HFFc6 (cell line): Measurements from ENCODE around the gene MAGEB17. TPM values are rescaled to one million over a fixed set of nuclear protein-coding genes. Genes with fewer than 3 reads are reported as not detected.

Experiments
- DNase-seq: peaks from one replicate; pipeline ENCODE4 v3.0.0-alpha.2; 2018
- H3K27ac Mint-ChIP-seq: 2 replicates; pipeline ENCODE4 v1.8.0; 2020; ENCODE audit warnings: mild to moderate bottlenecking, mixed read lengths
- H3K27me3 Mint-ChIP-seq: 2 replicates; pipeline ENCODE4 v1.8.0; 2021; ENCODE audit warnings: mild to moderate bottlenecking, moderate library complexity, mixed read lengths; ENCODE audit not compliant: insufficient read depth
- H3K36me3 Mint-ChIP-seq: 2 replicates; pipeline ENCODE4 v1.8.0; 2021; ENCODE audit warnings: low read depth, mixed read lengths
- H3K4me1 Mint-ChIP-seq: 2 replicates; pipeline ENCODE4 v1.8.0; 2020; ENCODE audit warnings: low read depth, mixed read lengths
- H3K4me3 Mint-ChIP-seq: 2 replicates; pipeline ENCODE4 v1.8.0; 2020; ENCODE audit warnings: mild to moderate bottlenecking, moderate library complexity, mixed read lengths
- H3K9me3 Mint-ChIP-seq: 2 replicates; pipeline ENCODE4 v1.8.0; 2020; ENCODE audit warnings: mild to moderate bottlenecking, mixed read lengths
- total RNA-seq, 6 experiments: library from RNA; stranded (reverse); fragmentation: NEBNext Ultra II Directional; extraction: Animal tissue kit (Norgen Biotek cat#: 25700); gene quantifications; 2 replicates in 1 of 6; 3 replicates in 5 of 6; pipeline ENCODE4 v1.2.3, GENCODE V29; 2021
- TF ChIP-seq, protein P1 (sequence below): fragments of 200-600 bp; sonication (generic); IDR thresholded peaks from 2 replicates; pipeline ENCODE4 v1.5.0; 2021; ENCODE audit warnings: antibody characterized with exemption, mild to moderate bottlenecking

MAGEB17 gene
- total RNA-seq, 6 experiments from 2014 or later: not detected

DNA sequence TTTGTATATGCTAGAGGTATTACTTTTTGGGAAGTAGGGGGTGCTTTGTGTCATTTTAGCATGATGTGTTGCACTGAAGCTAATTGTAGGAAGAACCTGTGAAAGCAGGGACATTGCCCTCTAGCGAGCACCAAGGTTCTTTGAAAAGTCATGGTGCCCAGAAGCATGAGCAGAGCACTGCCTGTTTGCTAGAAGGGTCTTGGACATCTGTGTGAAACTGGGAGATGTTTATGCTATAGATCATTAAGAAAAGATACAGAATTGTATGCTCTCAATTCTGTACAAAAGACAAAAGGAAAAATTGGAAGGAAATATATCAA, 29.2 kb upstream of the MAGEB17 start:
- no peak for DNase-seq
- TF ChIP-seq, protein P1, sequence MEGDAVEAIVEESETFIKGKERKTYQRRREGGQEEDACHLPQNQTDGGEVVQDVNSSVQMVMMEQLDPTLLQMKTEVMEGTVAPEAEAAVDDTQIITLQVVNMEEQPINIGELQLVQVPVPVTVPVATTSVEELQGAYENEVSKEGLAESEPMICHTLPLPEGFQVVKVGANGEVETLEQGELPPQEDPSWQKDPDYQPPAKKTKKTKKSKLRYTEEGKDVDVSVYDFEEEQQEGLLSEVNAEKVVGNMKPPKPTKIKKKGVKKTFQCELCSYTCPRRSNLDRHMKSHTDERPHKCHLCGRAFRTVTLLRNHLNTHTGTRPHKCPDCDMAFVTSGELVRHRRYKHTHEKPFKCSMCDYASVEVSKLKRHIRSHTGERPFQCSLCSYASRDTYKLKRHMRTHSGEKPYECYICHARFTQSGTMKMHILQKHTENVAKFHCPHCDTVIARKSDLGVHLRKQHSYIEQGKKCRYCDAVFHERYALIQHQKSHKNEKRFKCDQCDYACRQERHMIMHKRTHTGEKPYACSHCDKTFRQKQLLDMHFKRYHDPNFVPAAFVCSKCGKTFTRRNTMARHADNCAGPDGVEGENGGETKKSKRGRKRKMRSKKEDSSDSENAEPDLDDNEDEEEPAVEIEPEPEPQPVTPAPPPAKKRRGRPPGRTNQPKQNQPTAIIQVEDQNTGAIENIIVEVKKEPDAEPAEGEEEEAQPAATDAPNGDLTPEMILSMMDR: no peak
- no peaks in the 10 kb centered on the region for H3K9me3 Mint-ChIP-seq
- H3K27me3 Mint-ChIP-seq: no peaks in the 10 kb centered on the region
- no peaks in the 10 kb centered on the region for H3K4me1 Mint-ChIP-seq
- no peak overlapping the region for H3K27ac Mint-ChIP-seq
- H3K4me3 Mint-ChIP-seq: no peak overlapping the region
- H3K36me3 Mint-ChIP-seq: no peaks in the 10 kb centered on the region

- Mint-ChIP-seq H3K27ac (no peak overlapping the region), H3K27me3 (no peaks in the 10 kb centered on the region), H3K4me3 (no peak overlapping the region), H3K36me3 (no peaks in the 10 kb centered on the region), H3K9me3 (no peaks in the 10 kb centered on the region; the same call in 1 of the 2 replicates), H3K4me1 (peaks cover 7% of the 10 kb centered on the region; the same call in 1 of the 2 replicates)
- DNase-seq: no peak
- TF ChIP-seq, protein P1: no peak
These were observed 26.8 kb upstream of the MAGEB17 start for GRCh38 chrX:16140448-16140847.

DNA sequence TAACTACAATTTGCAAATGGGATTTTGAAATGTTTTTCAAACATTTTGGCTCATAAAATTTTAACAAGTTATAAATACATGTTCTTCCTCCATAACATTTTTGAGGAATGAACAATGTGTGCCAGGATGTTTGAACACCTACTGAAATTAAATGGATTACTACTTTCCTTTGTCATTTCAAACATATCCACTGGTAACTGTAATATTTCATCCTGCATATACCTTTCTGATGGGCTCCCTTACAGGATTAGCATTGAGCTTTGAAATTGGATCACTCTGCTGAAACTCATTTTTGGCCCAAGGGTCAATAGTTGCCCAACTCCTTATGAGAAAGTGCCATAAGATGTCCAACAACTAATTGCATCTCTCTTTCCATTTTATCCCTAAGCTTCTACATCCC, 26.3 kb upstream of the MAGEB17 start:
- no peak overlapping the region for H3K4me3 Mint-ChIP-seq
- no peaks in the 10 kb centered on the region for H3K27me3 Mint-ChIP-seq
- no peaks in the 10 kb centered on the region; the same call in 1 of the 2 replicates for H3K9me3 Mint-ChIP-seq
- no peak for DNase-seq
- H3K27ac Mint-ChIP-seq: no peak overlapping the region
- H3K4me1 Mint-ChIP-seq: peaks cover 7% of the 10 kb centered on the region; the same call in 1 of the 2 replicates
- no peaks in the 10 kb centered on the region for H3K36me3 Mint-ChIP-seq
- TF ChIP-seq, protein P1: no peak

DNA sequence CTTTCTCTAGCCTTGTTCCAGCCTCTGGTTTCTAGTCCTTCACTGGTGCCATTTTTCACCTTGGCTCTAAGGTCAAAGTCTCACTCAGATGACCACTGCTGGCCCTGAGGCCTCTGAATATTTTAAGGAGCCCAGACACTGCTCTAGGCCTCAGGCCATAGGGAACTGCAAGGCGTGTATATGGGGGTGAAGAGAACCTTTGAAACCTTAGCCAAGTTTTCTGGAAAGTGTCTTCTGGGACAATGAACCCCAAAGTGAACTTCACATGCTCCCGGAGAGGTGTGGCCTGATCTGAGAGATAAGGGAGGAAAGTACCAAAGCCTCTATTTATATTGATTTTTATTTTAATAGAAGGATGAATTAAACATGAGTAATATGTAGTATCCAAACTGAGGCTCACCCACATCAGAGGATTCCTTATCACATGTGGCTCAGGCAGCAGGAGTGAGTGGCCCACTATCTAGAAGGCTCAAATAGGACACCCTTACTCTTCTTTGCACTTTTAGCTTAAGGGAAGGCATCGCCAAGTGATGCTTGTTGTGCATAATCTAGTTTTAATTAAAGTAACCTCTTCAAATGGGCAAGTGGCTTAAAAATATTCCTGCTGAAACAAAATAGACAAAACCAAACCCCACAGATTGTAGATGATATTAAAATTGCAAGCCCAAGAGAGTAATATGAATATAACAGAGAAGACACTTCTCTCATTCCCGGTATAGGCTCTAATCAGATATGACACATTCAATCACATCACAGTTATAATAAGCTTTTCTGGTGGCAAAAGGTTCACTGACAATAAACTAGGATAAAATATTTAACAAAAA, 25.6 kb upstream of the MAGEB17 start:
- DNase-seq: no peak
- no peak overlapping the region for H3K4me3 Mint-ChIP-seq
- no peak overlapping the region for H3K27ac Mint-ChIP-seq
- TF ChIP-seq, protein P1: no peak
- H3K4me1 Mint-ChIP-seq: peaks cover 7% of the 10 kb centered on the region; the same call in 1 of the 2 replicates
- H3K27me3 Mint-ChIP-seq: no peaks in the 10 kb centered on the region
- H3K9me3 Mint-ChIP-seq: no peaks in the 10 kb centered on the region; the same call in 1 of the 2 replicates
- H3K36me3 Mint-ChIP-seq: no peaks in the 10 kb centered on the region

DNA sequence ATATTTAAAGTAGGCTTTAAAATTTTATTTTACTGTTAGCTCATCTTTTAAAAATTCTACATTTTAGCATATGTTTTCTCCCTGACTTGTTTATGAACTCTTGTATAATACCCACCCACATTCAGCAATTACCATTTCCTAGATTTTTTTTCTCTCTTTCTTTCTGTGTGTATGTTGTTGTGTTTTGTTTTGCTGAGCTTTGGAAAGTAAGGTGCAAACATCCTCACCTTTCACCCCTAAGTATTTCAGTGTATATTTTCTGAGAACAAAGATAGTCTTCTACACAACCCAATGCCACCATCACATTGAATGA, 25.1 kb upstream of the MAGEB17 start:
- no peak overlapping the region for H3K27ac Mint-ChIP-seq
- no peak for DNase-seq
- H3K36me3 Mint-ChIP-seq: no peaks in the 10 kb centered on the region
- TF ChIP-seq, protein P1: no peak
- H3K4me1 Mint-ChIP-seq: peaks cover 7% of the 10 kb centered on the region; the same call in 1 of the 2 replicates
- H3K27me3 Mint-ChIP-seq: no peaks in the 10 kb centered on the region
- H3K9me3 Mint-ChIP-seq: no peaks in the 10 kb centered on the region; the same call in 1 of the 2 replicates
- no peak overlapping the region for H3K4me3 Mint-ChIP-seq
